HG03135 (cell line): ENCODE data around the gene CNRIP1.
"Not testable (repeated sequence)": the region's sequence is repeated elsewhere in the genome, so short reads cannot be mapped to it uniquely, and the experiment has no call there.

Source experiments
- ATAC-seq: cut with Tn5 transposase; IDR thresholded peaks from one replicate; pipeline ENCODE4 v1.9.1; 2021; ENCODE audit warnings: mild to moderate bottlenecking, moderate library complexity; ENCODE audit not compliant: unreplicated experiment

The CNRIP1 gene

GRCh38 chr2:68341062-68341329 lies 21.2 kb upstream of the CNRIP1 start:
- no peak for ATAC-seq

DNA sequence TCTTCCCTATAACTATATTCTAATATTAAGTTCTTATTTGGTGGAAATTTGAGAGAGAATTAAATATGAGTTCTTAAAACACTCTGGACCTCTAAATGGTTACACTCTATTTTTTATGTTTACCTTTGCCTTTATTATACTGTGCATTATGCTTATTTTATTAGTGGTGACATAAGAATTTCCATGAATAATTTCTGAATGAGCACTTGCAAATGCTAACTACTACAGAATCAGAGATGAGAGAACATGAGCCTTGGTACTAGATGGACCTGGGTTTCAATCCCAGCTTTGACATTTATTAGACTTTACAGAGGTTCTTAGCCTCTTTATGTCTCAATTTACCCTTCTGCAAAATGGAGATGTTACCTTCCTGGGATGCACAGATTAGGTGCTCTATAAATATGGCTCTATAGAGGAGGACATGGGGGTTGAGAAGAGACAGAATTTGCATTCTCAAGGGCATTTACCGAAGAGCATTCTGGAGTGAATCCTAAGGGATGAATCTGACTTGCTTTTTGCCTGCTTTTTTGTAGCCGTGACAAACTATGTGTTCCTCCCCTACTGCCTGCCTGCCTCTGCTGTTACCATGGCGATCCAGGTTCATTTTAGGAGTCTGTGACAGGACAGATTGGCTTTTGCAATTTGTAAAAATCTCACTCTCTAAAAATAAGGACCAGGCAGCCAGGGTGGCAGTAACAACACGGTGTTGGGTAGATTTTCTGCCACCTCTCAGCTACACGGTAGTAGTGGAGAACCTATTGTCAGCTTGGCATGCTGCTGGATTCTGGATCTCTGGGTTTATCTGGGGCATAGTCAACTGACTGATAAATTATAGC lies 20.7 kb upstream of the CNRIP1 start:
- ATAC-seq = no peak

- ATAC-seq = no peak
These were observed 16.4 kb upstream of the CNRIP1 start for GRCh38 chr2:68336192-68336591.

- ATAC-seq = no peak
These were observed 14.2 kb upstream of the CNRIP1 start for GRCh38 chr2:68333931-68334330.

DNA sequence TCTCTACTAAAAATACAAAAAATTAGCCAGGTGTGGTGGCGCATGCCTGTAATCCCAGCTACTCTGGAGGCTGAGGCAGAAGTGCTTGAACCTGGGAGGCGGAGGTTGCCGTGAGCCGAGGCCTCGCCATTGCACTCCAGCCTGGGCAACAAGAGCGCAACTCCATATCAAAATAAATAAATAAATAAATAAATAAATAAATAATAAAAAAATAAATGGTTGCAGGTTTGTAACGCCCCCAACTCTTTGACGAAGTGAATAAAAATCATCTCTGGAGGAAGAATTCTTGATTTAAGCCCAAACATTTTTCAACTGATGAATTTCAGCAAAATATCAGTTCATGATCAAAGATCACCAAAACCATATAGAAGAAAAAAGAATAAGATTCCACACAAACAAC lies 13.3 kb upstream of the CNRIP1 start:
- no peak for ATAC-seq

DNA sequence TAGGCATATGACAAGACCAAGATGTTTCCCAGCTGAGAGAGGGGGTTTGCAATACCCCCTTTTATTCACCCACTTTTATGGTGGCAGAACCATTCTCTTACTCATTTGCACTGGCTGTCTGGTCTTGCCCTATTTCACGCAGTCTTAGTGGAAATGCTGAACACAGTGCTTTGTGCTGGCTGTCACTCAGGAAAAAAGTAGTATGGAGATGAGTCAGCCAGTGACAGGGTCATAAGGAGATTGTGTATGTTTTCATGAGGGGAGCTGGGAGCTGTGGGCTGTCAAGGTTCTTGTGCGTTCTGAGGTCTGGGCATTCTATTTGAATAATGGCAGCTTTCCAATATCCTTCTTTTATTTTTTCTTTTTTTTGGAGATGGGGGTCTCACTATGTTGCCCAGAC lies 10.9 kb upstream of the CNRIP1 start:
- ATAC-seq = no peak

DNA sequence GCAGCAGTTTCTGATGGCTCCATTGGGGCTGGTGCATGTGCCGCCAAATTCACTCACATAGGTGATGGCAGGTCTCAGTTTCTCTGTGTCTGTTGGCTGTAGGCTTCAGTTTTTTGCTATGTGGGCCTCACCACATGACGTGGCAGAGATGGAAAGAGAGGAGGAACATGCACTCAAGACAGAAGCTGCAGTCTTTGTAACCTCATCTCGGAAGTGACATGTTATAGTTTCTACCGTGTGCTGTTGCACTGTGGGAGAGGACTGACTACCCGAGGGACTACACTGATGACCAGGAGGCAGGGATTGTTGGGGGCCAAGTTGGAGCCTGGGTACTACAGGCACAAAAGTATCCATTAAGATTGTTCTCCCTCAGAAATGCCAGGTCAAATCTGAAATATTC lies 9.2 kb upstream of the CNRIP1 start:
- no peak for ATAC-seq

- ATAC-seq = no peak
These were observed 5.3 kb upstream of the CNRIP1 start for GRCh38 chr2:68325056-68325455.

DNA sequence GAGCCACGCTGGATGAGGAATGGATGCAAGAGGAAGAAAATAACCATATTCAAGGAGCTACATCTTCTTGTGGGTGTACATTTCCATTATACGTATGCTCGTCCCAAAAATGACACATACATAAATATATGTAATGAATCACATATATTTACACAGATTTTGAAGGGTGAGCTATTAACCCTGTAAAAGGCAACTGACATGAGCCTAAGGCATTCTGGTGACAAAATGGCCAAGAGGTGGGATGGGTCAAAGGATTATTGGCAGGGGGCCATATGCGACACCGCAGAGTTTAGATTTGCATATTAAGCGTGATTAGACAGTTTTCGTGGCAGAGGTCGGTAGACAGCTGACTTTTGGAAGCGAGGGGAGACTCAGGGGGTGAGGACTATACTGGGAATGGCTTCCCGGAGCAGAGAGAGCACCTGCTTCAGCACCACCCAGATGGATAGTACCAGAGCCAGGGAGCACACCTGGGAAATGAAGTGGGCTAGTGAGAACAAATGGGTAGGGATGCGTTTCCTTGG lies 431 bp upstream of the CNRIP1 start:
- ATAC-seq = no peak

DNA sequence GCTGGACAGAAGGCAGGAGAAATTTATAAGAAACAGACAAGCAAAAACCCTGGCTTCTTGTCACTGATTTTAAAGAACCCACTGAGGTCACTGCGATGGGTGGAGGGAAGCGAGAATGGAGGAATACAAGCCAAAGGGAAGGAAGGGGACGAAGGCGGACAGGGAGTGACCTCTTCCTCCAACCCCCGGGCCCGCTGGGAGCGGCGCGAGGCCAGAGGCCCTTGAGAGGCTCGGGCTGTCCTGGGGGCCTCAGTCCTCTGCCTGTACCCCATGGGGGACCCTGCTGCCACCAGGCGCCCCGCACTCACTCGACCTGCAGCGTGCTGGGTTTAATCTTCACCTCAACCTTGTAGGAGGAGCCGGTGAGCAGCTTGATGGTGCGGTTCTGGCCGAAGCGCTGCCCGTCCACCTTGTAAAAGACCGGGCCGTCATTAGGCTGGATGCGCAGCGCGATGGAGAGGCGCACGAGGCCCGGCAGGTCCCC lies 793 bp downstream of the CNRIP1 start:
- ATAC-seq = no peak

DNA sequence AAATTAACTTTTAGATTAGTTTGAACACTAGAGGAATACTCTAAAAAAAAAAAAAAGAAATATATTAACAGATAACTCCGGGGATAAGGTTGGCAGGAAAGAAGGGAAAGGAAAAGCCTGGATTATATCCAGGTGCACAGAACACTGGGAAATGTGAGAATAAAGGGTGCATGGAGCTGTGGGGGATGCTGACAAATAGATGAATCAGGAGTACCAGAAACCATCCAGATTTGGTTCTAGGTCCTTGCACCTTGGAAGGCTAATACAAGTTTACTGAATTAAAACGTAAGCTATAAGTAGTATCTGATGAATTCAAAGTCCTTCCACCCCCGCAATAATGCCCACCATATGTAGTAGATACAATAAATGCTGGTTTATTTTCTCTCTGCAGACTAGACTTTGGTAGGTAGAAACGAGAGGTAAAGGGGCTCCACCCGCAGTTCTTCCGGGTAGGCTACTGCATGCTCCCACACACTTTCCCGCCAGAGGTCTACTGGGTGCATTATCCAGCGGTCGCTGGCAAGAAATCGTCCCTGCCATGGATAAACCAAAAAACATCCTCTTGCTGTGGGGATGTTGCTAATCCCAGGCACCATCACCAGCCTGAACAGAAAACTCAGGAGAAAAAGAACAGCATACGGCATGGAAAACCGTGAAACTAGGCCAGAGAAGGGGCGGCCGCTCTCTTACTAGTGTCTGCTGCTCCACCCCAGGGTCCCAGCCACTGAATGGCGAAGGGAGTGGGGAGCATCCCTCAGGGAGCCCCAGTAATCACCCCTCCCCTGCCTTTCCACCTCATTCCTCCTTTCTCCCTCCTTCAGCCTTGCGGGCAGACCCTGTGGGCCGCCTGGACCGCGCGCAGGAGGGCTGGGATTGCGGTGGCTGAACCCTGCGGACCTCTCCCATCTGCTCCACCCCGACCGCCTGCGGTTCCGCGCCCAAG lies 1.5 kb downstream of the CNRIP1 start:
- ATAC-seq = no peak

GRCh38 chr2:68316111-68316510 lies 3.6 kb downstream of the CNRIP1 start:
- no peak for ATAC-seq

- no peak for ATAC-seq
These were observed 8.7 kb downstream of the CNRIP1 start for GRCh38 chr2:68311033-68311432.

GRCh38 chr2:68309426-68309825 lies 10.3 kb downstream of the CNRIP1 start:
- no peak for ATAC-seq

DNA sequence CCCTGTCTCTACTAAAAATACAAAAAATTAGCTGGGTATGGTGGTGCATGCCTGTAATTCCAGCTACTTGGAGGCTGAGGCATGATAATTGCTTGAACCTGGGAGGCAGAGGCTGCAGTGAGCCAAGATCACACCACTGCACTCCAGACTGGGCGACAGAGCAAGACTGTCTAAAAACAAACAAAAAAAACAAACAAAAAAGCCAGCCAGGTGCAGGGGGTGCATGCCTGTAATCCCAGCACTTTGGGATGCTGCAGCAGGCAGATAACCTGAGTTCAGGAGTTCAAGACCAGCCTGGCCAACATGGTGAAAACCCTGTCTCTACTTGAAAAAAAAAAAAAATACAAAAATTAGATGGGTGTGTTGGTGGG lies 15.9 kb downstream of the CNRIP1 start:
- ATAC-seq = not testable (repeated sequence)

DNA sequence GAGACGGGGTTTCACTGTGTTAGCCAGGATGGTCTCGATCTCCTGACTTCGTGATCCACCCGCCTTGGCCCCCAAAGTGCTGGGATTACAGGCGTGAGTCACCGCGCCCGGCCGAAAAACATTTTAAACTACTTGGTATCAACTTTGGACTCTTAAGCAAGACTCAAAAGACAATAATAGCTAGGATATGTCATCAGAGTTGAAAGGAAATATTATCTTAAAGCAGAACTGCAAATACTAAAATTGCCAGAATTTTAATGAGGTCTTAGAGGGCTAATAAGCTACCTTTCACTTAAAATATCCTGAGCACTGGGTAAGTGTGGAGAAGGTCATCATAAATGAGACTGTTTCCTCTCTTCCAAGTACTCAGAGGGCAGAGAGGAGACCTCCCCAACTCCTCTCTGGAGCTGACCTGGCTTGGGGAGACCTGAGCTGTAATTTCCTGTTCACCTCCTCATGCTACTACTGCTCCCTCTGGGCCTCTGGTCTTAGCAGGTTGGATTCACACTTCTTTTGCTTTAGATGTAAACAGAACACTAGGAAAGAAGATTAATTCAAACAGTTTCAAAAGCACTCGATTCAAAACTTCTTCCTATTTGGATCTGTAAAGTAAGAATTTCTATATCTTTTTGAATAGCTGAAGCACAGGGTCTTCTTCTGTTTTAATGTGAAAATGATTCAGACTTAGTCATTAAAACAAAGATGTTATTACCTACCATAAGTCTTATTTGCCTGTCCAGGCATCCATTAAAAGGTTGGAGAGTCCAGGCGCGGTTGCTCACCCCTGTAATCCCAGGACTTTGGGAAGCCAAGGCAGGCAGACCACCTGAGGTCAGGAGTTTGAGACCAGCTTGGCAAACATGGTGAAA lies 16.5 kb downstream of the CNRIP1 start:
- ATAC-seq = no peak

DNA sequence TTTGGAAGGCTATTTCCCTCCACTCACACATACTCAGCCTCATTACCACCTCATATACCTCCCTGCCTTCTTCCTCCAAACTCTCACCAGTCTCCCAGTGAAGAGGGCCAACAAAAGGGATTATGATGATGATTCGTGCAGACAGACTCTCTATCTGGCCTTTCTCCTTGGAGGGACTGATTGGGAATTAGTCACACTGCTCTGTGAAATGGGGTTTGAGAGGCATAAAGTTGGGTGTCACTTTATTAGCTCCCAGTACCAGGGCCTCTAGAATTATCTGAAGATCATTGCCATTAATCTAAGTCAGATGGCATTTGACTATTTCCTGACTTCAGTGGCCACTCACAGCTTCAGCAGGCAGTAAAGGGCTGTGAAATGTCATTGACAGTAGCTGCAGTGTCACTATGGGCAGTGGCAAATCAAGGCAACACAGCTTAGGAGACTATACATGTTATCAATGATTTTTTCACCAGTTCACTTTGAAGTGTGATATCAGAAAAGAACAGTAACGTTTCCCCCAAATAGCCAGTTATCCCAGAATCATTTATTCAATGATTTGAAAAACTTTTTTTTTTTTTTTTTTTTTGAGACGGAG lies 17.4 kb downstream of the CNRIP1 start:
- ATAC-seq = no peak

DNA sequence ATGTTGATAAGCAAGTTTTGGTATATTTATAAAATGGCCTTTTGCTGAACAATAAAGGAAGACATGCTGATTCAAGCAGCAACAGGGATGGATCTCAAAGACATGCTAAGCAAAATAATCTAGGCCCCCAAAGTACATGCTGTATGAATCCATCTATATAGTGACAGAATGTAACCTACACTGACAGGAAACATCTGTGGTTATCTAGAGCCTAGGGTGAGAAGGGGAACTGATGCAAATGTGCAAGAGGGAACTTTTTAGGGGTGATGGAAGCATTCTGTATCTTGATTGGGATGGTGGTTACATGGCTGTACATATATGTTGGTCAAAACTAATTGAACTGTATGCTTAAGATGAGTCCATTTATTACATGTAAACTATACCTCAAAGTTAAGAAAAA lies 24.2 kb downstream of the CNRIP1 start:
- ATAC-seq = no peak

DNA sequence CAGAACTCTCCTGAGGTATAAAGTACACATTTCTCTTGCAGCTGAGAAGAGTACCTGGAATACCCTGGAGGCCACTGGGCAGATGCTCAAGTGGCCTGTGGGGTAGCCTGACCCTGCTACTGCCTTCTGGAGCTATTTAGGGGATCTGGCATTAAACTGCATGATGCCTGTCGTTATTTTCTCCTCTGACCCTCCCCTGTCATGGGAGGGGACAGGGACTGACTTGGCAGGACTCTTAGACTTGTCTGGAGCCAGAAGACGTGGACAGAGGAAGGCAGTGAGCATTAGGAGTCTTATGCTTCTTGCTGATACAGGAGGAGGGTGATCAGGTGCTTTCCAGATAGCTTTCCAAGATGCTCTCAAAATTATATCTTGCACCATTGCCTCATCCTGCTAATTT lies 24.8 kb downstream of the CNRIP1 start:
- ATAC-seq = no peak

DNA sequence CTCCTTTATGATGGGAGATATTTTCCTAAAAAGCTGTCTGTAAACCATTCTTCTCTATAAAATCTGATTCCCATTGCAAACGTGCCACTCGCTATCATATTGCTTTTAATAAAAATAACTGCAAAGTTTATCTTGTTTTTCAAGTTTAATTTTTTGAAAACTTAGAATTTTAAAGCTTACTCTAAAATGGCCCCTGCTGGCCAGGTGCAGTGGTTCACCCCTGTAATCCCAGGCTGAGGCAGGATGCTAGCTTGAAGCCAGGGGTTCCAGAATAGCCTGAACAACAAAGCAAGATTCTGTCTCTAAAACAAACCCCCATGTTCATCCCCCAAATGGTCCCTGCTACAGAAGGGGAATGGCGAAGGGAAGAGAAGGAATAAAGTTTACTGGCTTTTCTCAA lies 25.6 kb downstream of the CNRIP1 start:
- ATAC-seq = no peak

GRCh38 chr2:68293755-68294154 lies 26.0 kb downstream of the CNRIP1 start:
- no peak for ATAC-seq
